HepG2 (cell line): ENCODE measurements around the gene AP2A2. TPM values are rescaled to one million over a fixed set of nuclear protein-coding genes. Genes with fewer than 3 reads are reported as not detected.

ENCODE experiments used
- ATAC-seq: fragments of 200-7000 bp; cut with Tn5 transposase; 3 replicates; pipeline ENCODE4 v1.9.1; 2020; ENCODE audit warnings: mild to moderate bottlenecking, moderate library complexity
- BruUV-seq: library from RNA; stranded (reverse); fragments of 400-500 nt; replicated peaks from 2 replicates; lab custom pipeline; 2021; lab: Mats Ljungman, UMichigan
- CTCF ChIA-PET: fragments of 300-600 bp; formaldehyde crosslinking; extraction: SDS; loops from one replicate; lab custom pipeline; 2021; ENCODE audit warnings: low total read pairs, inconsistent platforms, low intra/inter-chr PET ratio; lab: Yijun Ruan, JAX
- POLR2A ChIA-PET: fragments of 350-600 bp; sonication (Branson Sonifier 250); formaldehyde crosslinking; loops from one replicate; lab custom pipeline; 2020; ENCODE audit warnings: antibody characterized with exemption, inconsistent platforms; lab: Yijun Ruan, JAX
- DNase-seq: peaks from one replicate; pipeline ENCODE4 v3.0.0-alpha.2; 2015; ENCODE audit warnings: low spot score
- FAIRE-seq: peaks from 3 replicates; lab custom pipeline; 2011; peaks lifted over from hg19 to GRCh38; lab: Jason Lieb, UNC
- H2AFZ ChIP-seq: one replicate; pipeline ENCODE4 v1.6.1; 2011; ENCODE audit warnings: low read length, inconsistent platforms
- H3K27ac ChIP-seq: fragments of 300-600 bp; 3 replicates; pipeline ENCODE4 v1.8.0; 2011; ENCODE audit warnings: mixed run types, mild to moderate bottlenecking, mixed read lengths, low read length, inconsistent platforms; ENCODE audit not compliant: insufficient read depth; ENCODE audit errors: extremely low read length
- H3K27me3 ChIP-seq, 2 experiments: fragments of 200-600 bp in 1 of 2; 2 replicates in 1 of 2; 3 replicates in 1 of 2; pipeline versions ENCODE4 v1.6.0 to v1.8.0; 2011; ENCODE audit warnings: low read length in 2 of 2, mild to moderate bottlenecking in 2 of 2, moderate library complexity in 2 of 2, inconsistent platforms in 1 of 2; ENCODE audit not compliant: insufficient read depth in 2 of 2, control insufficient read depth in 1 of 2
- H3K36me3 ChIP-seq, 2 experiments: fragments of 200-600 bp in 1 of 2; replicated peaks in 1 of 2; 2 replicates in 1 of 2; 3 replicates in 1 of 2; pipeline versions ENCODE4 v1.5.1 to v1.8.0; 2011; ENCODE audit warnings: low read length in 2 of 2, inconsistent platforms in 1 of 2; ENCODE audit not compliant: insufficient read depth in 2 of 2, control insufficient read depth in 1 of 2
- H3K4me1 ChIP-seq: 2 replicates; pipeline ENCODE4 v1.5.1; 2012; ENCODE audit warnings: low read length, inconsistent platforms; ENCODE audit not compliant: insufficient read depth
- H3K4me2 ChIP-seq: 2 replicates; pipeline ENCODE4 v1.6.0; 2011; ENCODE audit warnings: low read depth, low read length, inconsistent platforms
- H3K4me3 ChIP-seq, 3 experiments: fragments of 200-600 bp in 1 of 3; sonication (generic), shearing (Covaris generic) in 1 of 3; replicated peaks in 1 of 3; 2 replicates each; pipeline ENCODE4 v1.5.1; 2011 to 2016; ENCODE audit warnings: low read length in 3 of 3, inconsistent platforms in 2 of 3, low read depth in 2 of 3, mild to moderate bottlenecking in 2 of 3, control low read depth in 1 of 3, mixed read lengths in 1 of 3; ENCODE audit not compliant: insufficient read depth in 1 of 3
- H3K79me2 ChIP-seq: one replicate; pipeline ENCODE4 v1.6.1; 2011; ENCODE audit warnings: low read length, inconsistent platforms; ENCODE audit not compliant: insufficient read depth
- H3K9ac ChIP-seq: 2 replicates; pipeline ENCODE4 v1.6.0; 2011; ENCODE audit warnings: mild to moderate bottlenecking, low read depth, low read length, inconsistent platforms; ENCODE audit not compliant: insufficient read depth
- H3K9me3 ChIP-seq: 2 replicates; pipeline ENCODE4 v1.5.1; 2012; ENCODE audit warnings: mild to moderate bottlenecking, low read length
- H4K20me1 ChIP-seq: 2 replicates; pipeline ENCODE4 v1.6.0; 2011; ENCODE audit warnings: inconsistent platforms, mild to moderate bottlenecking, low read length, moderate library complexity; ENCODE audit not compliant: insufficient read depth
- FOXA1 ChIP-seq, 2 experiments: fragments of 450-650 bp in 1 of 2; sonication (generic) in 1 of 2; formaldehyde crosslinking in 1 of 2; IDR thresholded peaks; 2 replicates each; pipeline versions ENCODE4 v1.4.0 to v1.6.1; 2016 to 2020; ENCODE audit warnings: missing genetic modification reagents in 1 of 2
- MATR3 ChIP-seq: sonication (generic); formaldehyde crosslinking; IDR thresholded peaks from 2 replicates; pipeline ENCODE4 v1.4.0; 2020; ENCODE audit warnings: missing genetic modification reagents
- NONO ChIP-seq, 2 experiments: fragments of 450-650 bp in 1 of 2; sonication (generic) in 1 of 2; formaldehyde crosslinking in 1 of 2; IDR thresholded peaks in 1 of 2; conservative IDR thresholded peaks in 1 of 2; 2 replicates each; pipeline versions ENCODE4 v1.6.1 to v1.8.0; 2017 to 2022; ENCODE audit warnings: mild to moderate bottlenecking in 1 of 2, missing genetic modification reagents in 1 of 2, moderate library complexity in 1 of 2
- SMAD9 ChIP-seq: sonication (generic); formaldehyde crosslinking; IDR thresholded peaks from 2 replicates; pipeline ENCODE4 v1.5.1; 2020; ENCODE audit warnings: mild to moderate bottlenecking, missing genetic modification reagents
- TGIF2 ChIP-seq: IDR thresholded peaks from 2 replicates; pipeline ENCODE4 v1.6.1; 2016; ENCODE audit warnings: control low read depth, missing compliant biosample characterization
- WGBS: methylation state at CpG from one replicate; pipeline ENCODE4 v1.1.6; 2017; ENCODE audit warnings: low lambda C conversion rate; 5-methylcytosine and 5-hydroxymethylcytosine counted together
- in situ Hi-C: cut with HindIII; loops from 2 replicates; pipeline ENCODE4 v1.10.0; 2017; ENCODE audit warnings: low pct_unique_long_range_greater_than_20kb; ENCODE audit not compliant: extremely low pct_ligation_motif_present
- intact Hi-C: fragments of 100-400 bp; cut with micrococcal nuclease; formaldehyde crosslinking; loops from one replicate; pipeline ENCODE4 v1.10.0; 2022; ENCODE audit not compliant: unreplicated experiment
- polyA plus RNA-seq, 8 experiments: library from polyadenylated mRNA; depleted of rRNA in 3 of 8; stranded (reverse) in 7 of 8; unstranded in 1 of 8; fragments of >200 nt; fragmentation: Illumina TruSeq in 4 of 8; extraction: Trizol in 4 of 8; gene quantifications; 2 replicates each; pipeline versions ENCODE4 v1.2.1 to v1.2.3, GENCODE V29; 2011 to 2016; ENCODE audit warnings: low read depth in 4 of 8, missing spikeins in 1 of 8, mixed read lengths in 1 of 8; ENCODE audit not compliant: insufficient read depth in 1 of 8
- total RNA-seq, 5 experiments: library from RNA; depleted of rRNA; stranded (reverse); fragments of >200 nt; fragmentation: Illumina TruSeq; extraction: Trizol; gene quantifications; 2 replicates each; pipeline ENCODE4 v1.2.3, GENCODE V29; 2016; ENCODE audit warnings: low read depth in 1 of 5
- TF ChIP-seq, protein P1 (sequence below): IDR thresholded peaks from 2 replicates; pipeline ENCODE4 v1.6.1; 2016; ENCODE audit warnings: control low read depth
- TF ChIP-seq, protein P2 (sequence below): sonication (generic); formaldehyde crosslinking; IDR thresholded peaks from 2 replicates; pipeline ENCODE4 v1.4.0; 2020; ENCODE audit warnings: low read depth, mild to moderate bottlenecking, missing genetic modification reagents
- TF ChIP-seq, protein P3 (sequence below): sonication (generic); formaldehyde crosslinking; IDR thresholded peaks from 2 replicates; pipeline ENCODE4 v1.8.0; 2022; ENCODE audit warnings: mild to moderate bottlenecking, missing genetic modification reagents, borderline replicate concordance

Gene AP2A2
- total and polyA plus RNA-seq, 2 of the 13 experiments (the other 11 are each of a cell fraction or from before 2014, with no cell fraction given), result 25.7 to 75.7 TPM

DNA sequence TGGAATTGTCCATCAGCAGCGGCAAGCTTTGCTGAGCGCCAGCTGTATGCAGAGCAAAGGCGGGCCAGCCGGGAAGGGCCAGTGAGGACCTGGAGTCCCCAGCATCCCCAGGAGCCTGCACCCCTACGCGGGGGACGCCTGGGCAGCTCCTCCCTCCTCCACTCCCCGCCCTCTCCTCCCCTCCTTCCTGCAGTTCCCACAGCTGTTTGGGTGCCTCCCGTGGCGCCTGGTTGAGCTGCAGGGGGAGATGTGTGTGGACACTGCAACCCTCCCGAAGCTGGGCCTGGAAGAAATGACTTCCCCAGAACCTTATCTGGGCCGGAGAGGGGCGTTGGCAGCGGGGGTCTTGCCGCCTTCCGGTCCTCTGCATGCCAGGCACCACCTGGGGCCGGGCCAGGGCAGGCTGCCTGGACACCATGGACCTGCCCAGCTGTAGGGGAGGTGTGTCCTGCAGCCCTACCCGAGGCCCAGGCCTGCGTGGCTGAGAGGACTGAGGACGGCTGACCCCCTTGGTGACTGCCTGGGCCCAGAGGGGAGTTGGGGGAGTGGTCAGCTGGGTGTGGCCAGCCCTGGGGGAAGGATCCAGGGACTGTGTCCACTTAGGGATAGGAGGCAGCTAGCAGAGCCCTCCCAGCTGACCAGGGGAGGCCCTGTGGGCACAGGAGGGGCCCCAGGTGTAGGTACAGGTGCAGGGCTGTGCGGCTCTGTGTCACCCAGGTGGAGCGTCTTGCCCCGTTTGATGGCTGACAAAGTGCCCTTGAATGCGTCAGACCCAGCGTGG is 127.6 kb downstream of the AP2A2 start (continued):
- TF ChIP-seq, protein P1, sequence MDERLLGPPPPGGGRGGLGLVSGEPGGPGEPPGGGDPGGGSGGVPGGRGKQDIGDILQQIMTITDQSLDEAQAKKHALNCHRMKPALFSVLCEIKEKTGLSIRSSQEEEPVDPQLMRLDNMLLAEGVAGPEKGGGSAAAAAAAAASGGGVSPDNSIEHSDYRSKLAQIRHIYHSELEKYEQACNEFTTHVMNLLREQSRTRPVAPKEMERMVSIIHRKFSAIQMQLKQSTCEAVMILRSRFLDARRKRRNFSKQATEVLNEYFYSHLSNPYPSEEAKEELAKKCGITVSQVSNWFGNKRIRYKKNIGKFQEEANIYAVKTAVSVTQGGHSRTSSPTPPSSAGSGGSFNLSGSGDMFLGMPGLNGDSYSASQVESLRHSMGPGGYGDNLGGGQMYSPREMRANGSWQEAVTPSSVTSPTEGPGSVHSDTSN, result no peak
- TF ChIP-seq SMAD9 (CRISPR knock-in tag) (no peak), FOXA1 (IDR thresholded peaks at IDR 0.05) (no peak), FOXA1 (CRISPR knock-in tag; IDR thresholded peaks at IDR 0.05) (no peak)
- TF ChIP-seq, all 625 proteins: peak for 0

DNA sequence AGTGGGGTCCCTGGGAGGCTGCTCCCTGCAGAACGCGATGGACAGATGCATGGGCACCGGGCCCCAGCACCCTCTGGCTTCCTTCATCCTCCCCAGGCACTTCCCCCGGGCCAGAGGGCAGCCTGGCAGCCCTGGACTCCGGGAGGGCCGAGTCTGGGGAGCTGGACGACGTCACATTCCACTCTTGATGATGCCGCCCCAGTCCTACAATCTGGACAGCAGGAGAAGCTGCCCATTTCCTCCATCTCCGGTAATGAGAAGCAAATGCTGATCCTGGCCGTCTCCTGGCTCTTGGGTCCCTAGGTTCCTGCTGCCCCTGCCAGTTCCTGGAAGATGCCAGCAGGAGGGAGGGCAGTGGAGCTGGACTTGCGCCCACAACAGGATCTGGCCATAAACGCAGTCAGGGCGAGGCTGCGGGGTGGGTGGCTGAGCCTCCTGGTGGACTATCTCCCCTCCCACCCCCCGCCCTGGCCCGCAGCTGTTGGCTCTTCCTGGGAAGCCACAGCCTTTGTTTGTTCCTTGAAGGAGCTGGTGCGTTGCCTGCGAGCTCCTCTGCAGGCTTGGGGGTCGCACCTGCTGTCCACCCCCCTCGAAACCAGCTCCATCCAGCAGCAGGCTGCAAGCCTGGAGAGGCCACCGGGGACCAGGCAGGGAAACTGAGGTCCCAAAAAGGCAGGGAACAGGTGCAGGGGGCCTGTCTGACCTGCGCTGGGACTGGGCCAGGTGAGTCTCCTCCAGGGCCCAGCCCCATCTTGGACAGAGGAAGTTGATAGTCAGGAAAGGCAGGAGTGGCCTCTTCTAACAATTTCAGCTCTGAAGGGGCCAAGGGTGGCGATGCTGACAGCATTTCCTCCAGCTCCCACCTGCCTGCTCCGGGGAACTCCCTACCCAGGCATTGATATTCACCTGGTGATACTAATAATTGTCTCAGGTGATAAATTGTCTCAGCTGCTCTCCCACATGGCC is 128.8 kb downstream of the AP2A2 start:
- Histone ChIP-seq H3K79me2 (no peaks in the 10 kb centered on the region), H4K20me1 (no peaks in the 10 kb centered on the region), H3K27me3 (peaks cover 16 to 84% of the 10 kb centered on the region in 2 experiments), H3K4me1 (no peaks in the 10 kb centered on the region), H2AFZ (no peak overlapping the region), H3K4me3 (no peak overlapping the region), H3K9me3 (no peaks in the 10 kb centered on the region), H3K27ac (no peak overlapping the region), H3K4me2 (no peak overlapping the region), H3K9ac (no peak overlapping the region), H3K36me3 (no peaks in the 10 kb centered on the region)
- ChIA-PET CTCF (no interaction called here), POLR2A (no interaction called here)
- intact Hi-C loops, result no loop called here
- BruUV-seq, result no TSS peak
- in situ Hi-C loops, result loop anchor here (10.0 kb wide), 1 partner anchor 170 kb away; no protein-coding TSS in a partner anchor
- TF ChIP-seq, protein P2, sequence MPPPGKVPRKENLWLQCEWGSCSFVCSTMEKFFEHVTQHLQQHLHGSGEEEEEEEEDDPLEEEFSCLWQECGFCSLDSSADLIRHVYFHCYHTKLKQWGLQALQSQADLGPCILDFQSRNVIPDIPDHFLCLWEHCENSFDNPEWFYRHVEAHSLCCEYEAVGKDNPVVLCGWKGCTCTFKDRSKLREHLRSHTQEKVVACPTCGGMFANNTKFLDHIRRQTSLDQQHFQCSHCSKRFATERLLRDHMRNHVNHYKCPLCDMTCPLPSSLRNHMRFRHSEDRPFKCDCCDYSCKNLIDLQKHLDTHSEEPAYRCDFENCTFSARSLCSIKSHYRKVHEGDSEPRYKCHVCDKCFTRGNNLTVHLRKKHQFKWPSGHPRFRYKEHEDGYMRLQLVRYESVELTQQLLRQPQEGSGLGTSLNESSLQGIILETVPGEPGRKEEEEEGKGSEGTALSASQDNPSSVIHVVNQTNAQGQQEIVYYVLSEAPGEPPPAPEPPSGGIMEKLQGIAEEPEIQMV (CRISPR knock-in tag), result no peak
- TF ChIP-seq MATR3 (no peak), NONO (IDR thresholded peaks at IDR 0.05) (no peak), NONO (CRISPR knock-in tag; conservative IDR thresholded peaks at IDR 0.05) (no peak), TGIF2 (CRISPR knock-in tag) (no peak)
- TF ChIP-seq, protein P3, sequence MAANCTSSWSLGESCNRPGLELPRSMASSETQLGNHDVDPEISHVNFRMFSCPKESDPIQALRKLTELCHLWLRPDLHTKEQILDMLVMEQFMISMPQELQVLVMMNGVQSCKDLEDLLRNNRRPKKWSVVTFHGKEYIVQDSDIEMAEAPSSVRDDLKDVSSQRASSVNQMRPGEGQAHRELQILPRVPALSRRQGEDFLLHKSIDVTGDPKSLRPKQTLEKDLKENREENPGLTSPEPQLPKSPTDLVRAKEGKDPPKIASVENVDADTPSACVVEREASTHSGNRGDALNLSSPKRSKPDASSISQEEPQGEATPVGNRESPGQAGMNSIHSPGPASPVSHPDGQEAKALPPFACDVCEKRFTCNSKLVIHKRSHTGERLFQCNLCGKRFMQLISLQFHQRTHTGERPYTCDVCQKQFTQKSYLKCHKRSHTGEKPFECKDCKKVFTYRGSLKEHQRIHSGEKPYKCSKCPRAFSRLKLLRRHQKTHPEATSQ, result no peak
- 8% methylated on average over 4 of the region's 25 CpGs for WGBS
- FAIRE-seq (no peak), ATAC-seq (no peak), DNase-seq (no peak)
